ENCODE measurements around the gene NCKAP5. TPM values are rescaled to one million over a fixed set of nuclear protein-coding genes. Genes with fewer than 3 reads are reported as not detected.

The NCKAP5 gene
- total RNA-seq, 4 donors from 2014 or later: 0.03 to 0.55 (median 0.33) TPM

DNA sequence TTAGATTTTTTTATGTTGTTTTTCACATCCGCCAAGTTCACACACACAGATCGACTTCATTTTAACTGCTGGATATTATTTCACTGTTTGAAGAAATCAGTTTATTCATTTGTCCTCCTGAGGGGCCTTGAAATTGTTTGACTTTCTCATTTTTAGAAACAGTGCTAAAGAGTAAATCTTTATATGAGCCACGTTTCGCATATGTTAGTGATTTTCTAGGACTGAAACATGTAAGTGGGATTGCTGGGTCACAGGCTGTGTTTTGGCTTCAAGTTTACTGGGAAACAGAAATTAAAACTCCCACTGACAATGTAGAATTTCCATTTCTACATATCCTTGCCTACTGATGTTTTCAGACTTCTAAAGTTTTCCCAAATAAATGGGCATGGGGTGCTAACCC, 363.8 kb downstream of the NCKAP5 start:
- Histone ChIP-seq H3K27me3 (no peaks in the 10 kb centered on the region), H3K9me3 (no peaks in the 10 kb centered on the region), H3K36me3 (no peaks in the 10 kb centered on the region), H3K4me3 (no peak overlapping the region), H3K27ac (no peak overlapping the region), H3K4me1 (no peaks in the 10 kb centered on the region)
- TF ChIP-seq, protein P1, sequence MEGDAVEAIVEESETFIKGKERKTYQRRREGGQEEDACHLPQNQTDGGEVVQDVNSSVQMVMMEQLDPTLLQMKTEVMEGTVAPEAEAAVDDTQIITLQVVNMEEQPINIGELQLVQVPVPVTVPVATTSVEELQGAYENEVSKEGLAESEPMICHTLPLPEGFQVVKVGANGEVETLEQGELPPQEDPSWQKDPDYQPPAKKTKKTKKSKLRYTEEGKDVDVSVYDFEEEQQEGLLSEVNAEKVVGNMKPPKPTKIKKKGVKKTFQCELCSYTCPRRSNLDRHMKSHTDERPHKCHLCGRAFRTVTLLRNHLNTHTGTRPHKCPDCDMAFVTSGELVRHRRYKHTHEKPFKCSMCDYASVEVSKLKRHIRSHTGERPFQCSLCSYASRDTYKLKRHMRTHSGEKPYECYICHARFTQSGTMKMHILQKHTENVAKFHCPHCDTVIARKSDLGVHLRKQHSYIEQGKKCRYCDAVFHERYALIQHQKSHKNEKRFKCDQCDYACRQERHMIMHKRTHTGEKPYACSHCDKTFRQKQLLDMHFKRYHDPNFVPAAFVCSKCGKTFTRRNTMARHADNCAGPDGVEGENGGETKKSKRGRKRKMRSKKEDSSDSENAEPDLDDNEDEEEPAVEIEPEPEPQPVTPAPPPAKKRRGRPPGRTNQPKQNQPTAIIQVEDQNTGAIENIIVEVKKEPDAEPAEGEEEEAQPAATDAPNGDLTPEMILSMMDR (IDR thresholded peaks at IDR 0.05 in 4 of 5, conservative IDR thresholded peaks at IDR 0.05 in 1 of 5): no peak
- TF ChIP-seq POLR2A (IDR thresholded peaks at IDR 0.05): no peak
- DNase-seq (no peak), ATAC-seq (no peak)
- intact Hi-C loops (cut with DNase I; ENCODE audit: low total_unique reads) (no loop called here), in situ Hi-C loops (cut with MboI; ENCODE audit: low sequenced_read_pairs in 4 of 4) (no loop called here)

DNA sequence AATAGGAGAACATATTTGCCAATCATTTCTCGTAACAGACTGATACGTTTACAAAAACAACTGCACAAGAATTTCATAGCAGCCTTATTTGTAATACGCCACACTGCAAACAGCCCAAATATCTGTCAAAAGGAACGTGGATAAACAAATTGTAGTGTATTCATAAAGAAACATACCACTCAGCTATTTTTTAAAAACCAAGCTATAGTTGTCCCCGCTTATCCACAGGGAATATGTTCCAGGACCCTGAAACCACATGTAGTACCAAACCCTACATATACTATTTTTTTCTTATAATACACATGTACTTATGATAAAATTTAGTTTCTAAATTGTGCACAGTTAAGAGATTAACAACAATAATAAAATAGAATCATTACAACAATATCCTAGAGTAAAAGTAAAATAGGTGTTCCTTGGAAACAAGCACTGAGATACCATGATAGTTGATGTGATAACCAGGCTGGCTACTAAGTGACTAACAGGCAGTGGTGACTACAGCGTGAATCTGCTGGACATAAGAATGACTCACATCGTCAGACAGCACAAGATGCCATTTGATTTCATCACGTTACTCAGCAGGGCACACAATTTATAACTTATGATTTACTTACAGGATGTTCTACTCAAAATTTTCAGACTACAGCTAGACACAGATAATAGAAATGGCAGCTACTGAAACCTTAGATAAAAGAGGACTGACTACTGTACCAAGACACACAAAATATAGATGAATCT, 367.4 kb downstream of the NCKAP5 start:
- H3K27ac ChIP-seq: no peak overlapping the region
- in situ Hi-C loops (cut with MboI; ENCODE audit: low sequenced_read_pairs in 4 of 4) (no loop called here), intact Hi-C loops (cut with DNase I; ENCODE audit: low total_unique reads) (no loop called here)
- TF ChIP-seq POLR2A (IDR thresholded peaks at IDR 0.05): no peak
- TF ChIP-seq, protein P1 (IDR thresholded peaks at IDR 0.05 in 4 of 5, conservative IDR thresholded peaks at IDR 0.05 in 1 of 5): no peak
- ATAC-seq (no peak), DNase-seq (no peak)
- H3K9me3 ChIP-seq: no peaks in the 10 kb centered on the region
- no peaks in the 10 kb centered on the region for H3K36me3 ChIP-seq
- H3K4me1 ChIP-seq: no peaks in the 10 kb centered on the region
- H3K4me3 ChIP-seq: no peak overlapping the region
- H3K27me3 ChIP-seq: no peaks in the 10 kb centered on the region

- DNase-seq (no peak), ATAC-seq (no peak)
- intact Hi-C loops (cut with DNase I; ENCODE audit: low total_unique reads) (no loop called here), in situ Hi-C loops (cut with MboI; ENCODE audit: low sequenced_read_pairs in 4 of 4) (no loop called here)
- Histone ChIP-seq H3K4me1 (no peaks in the 10 kb centered on the region), H3K27ac (no peak overlapping the region), H3K9me3 (no peaks in the 10 kb centered on the region), H3K36me3 (no peaks in the 10 kb centered on the region), H3K4me3 (no peak overlapping the region), H3K27me3 (no peaks in the 10 kb centered on the region)
- no peak for TF ChIP-seq POLR2A (IDR thresholded peaks at IDR 0.05)
- TF ChIP-seq, protein P1 (IDR thresholded peaks at IDR 0.05 in 4 of 5, conservative IDR thresholded peaks at IDR 0.05 in 1 of 5): no peak
Measured at GRCh38 chr2:133198678-133199077, 369.6 kb downstream of the NCKAP5 start.

GRCh38 chr2:133197156-133197555, 371.1 kb downstream of the NCKAP5 start:
- intact Hi-C loops (cut with DNase I; ENCODE audit: low total_unique reads) (no loop called here), in situ Hi-C loops (cut with MboI; ENCODE audit: low sequenced_read_pairs in 4 of 4) (no loop called here)
- TF ChIP-seq, protein P1 (IDR thresholded peaks at IDR 0.05 in 4 of 5, conservative IDR thresholded peaks at IDR 0.05 in 1 of 5): no peak
- ATAC-seq (no peak), DNase-seq (no peak)
- Histone ChIP-seq H3K9me3 (no peaks in the 10 kb centered on the region), H3K27me3 (no peaks in the 10 kb centered on the region), H3K4me1 (no peaks in the 10 kb centered on the region), H3K27ac (no peak overlapping the region), H3K36me3 (no peaks in the 10 kb centered on the region), H3K4me3 (no peak overlapping the region)
